ENCODE data around the gene PRKG1.

Gene PRKG1

GRCh38 chr10:51708609-51709008 is 634.3 kb downstream of the PRKG1 start:
- in situ Hi-C loops (cut with MboI; ENCODE audit: low pct_unique_long_range_greater_than_20kb, low sequenced_read_pairs, unreplicated experiment) = no loop called here
- TF ChIP-seq CTCF (IDR thresholded peaks at IDR 0.05; ENCODE audit: extremely low read depth, insufficient read depth, missing control alignments) = no peak
- no peak for DNase-seq (ENCODE audit: low spot score)

DNA sequence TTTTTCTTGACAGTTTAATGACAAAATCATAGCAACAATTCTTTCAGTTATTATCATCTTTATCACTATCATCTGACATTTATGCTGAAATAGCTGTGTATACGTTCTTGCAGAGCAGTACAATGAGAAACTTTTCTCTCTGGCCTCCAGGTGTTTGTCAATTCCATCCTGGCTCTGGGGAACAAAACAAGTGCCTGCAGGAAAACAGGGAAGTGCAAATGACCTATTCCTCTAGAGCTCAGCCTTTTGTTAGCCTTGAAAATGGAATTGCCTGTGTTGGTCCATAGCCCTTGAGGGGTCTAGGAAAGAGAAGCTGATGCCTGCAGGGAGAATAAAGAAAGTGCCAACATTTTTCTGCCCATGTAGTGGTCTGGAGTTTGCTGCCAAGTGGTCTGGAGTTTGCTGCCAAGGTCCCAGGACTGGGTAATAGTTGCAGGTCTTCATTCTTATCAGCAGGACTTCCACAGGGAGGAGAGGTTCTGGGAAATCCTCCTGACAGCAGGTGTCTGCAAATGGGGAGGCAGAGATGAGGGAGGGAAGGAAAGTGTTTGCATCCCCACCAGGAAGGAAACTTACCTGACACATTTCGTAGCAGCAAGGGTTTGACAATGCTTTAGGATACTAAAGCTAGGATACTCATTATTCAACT is 635.2 kb downstream of the PRKG1 start:
- in situ Hi-C loops (cut with MboI; ENCODE audit: low pct_unique_long_range_greater_than_20kb, low sequenced_read_pairs, unreplicated experiment) = no loop called here
- no peak for TF ChIP-seq CTCF (IDR thresholded peaks at IDR 0.05; ENCODE audit: extremely low read depth, insufficient read depth, missing control alignments)
- DNase-seq (ENCODE audit: low spot score) = no peak

- TF ChIP-seq CTCF (IDR thresholded peaks at IDR 0.05; ENCODE audit: extremely low read depth, insufficient read depth, missing control alignments) = no peak
- in situ Hi-C loops (cut with MboI; ENCODE audit: low pct_unique_long_range_greater_than_20kb, low sequenced_read_pairs, unreplicated experiment) = no loop called here
Observed at GRCh38 chr10:51711519-51711891, 637.2 kb downstream of the PRKG1 start.

GRCh38 chr10:51716981-51717380 is 642.7 kb downstream of the PRKG1 start:
- in situ Hi-C loops (cut with MboI; ENCODE audit: low pct_unique_long_range_greater_than_20kb, low sequenced_read_pairs, unreplicated experiment) = no loop called here
- TF ChIP-seq CTCF (IDR thresholded peaks at IDR 0.05; ENCODE audit: extremely low read depth, insufficient read depth, missing control alignments) = no peak
- no peak for DNase-seq (ENCODE audit: low spot score)

More at GRCh38 chr10:51711519-51711891, 637.2 kb downstream of the PRKG1 start:
- DNase-seq (ENCODE audit: low spot score) = no peak

- TF ChIP-seq CTCF (IDR thresholded peaks at IDR 0.05; ENCODE audit: extremely low read depth, insufficient read depth, missing control alignments) = no peak
- in situ Hi-C loops (cut with MboI; ENCODE audit: low pct_unique_long_range_greater_than_20kb, low sequenced_read_pairs, unreplicated experiment) = no loop called here
- no peak for DNase-seq (ENCODE audit: low spot score)
Observed at GRCh38 chr10:51718804-51719291, 644.6 kb downstream of the PRKG1 start.

- in situ Hi-C loops (cut with MboI; ENCODE audit: low pct_unique_long_range_greater_than_20kb, low sequenced_read_pairs, unreplicated experiment) = no loop called here
- no peak for DNase-seq (ENCODE audit: low spot score)
- TF ChIP-seq CTCF (IDR thresholded peaks at IDR 0.05; ENCODE audit: extremely low read depth, insufficient read depth, missing control alignments) = no peak
Observed at GRCh38 chr10:51724038-51724437, 649.8 kb downstream of the PRKG1 start.
